HG03103 (cell line): ENCODE data around the gene RAPGEF4.

Source experiments
- ATAC-seq: cut with Tn5 transposase; IDR thresholded peaks from one replicate; pipeline ENCODE4 v1.9.1; 2021; ENCODE audit warnings: low read depth; ENCODE audit not compliant: unreplicated experiment

Gene RAPGEF4

GRCh38 chr2:172894689-172895387 lies 159.2 kb downstream of the RAPGEF4 start:
- no peak for ATAC-seq

GRCh38 chr2:172896661-172897081 lies 161.0 kb downstream of the RAPGEF4 start:
- ATAC-seq: no peak

- ATAC-seq: no peak
Observed at GRCh38 chr2:172900871-172901270, 165.2 kb downstream of the RAPGEF4 start.

- ATAC-seq: no peak
Observed at GRCh38 chr2:172901913-172902312, 166.3 kb downstream of the RAPGEF4 start.

- ATAC-seq: no peak
Observed at GRCh38 chr2:172904236-172904635, 168.6 kb downstream of the RAPGEF4 start.

- ATAC-seq: no peak
Observed at GRCh38 chr2:172905937-172906811, 170.5 kb downstream of the RAPGEF4 start.

- ATAC-seq: no peak
Observed at GRCh38 chr2:172908275-172908674, 172.6 kb downstream of the RAPGEF4 start.

- ATAC-seq: no peak
Observed at GRCh38 chr2:172909454-172909853, 173.8 kb downstream of the RAPGEF4 start.

GRCh38 chr2:172912266-172912665 lies 176.6 kb downstream of the RAPGEF4 start:
- no peak for ATAC-seq

GRCh38 chr2:172914341-172915008 lies 178.8 kb downstream of the RAPGEF4 start:
- no peak for ATAC-seq

GRCh38 chr2:172917716-172918115 lies 182.1 kb downstream of the RAPGEF4 start:
- no peak for ATAC-seq

- ATAC-seq: peak; percentile 74
Observed at GRCh38 chr2:172919732-172920131, 184.1 kb downstream of the RAPGEF4 start.

- ATAC-seq: no peak
Observed at GRCh38 chr2:172921532-172922236, 186.0 kb downstream of the RAPGEF4 start.

GRCh38 chr2:172922306-172922705 lies 186.7 kb downstream of the RAPGEF4 start:
- no peak for ATAC-seq

- no peak for ATAC-seq
Observed at GRCh38 chr2:172922815-172923214, 187.2 kb downstream of the RAPGEF4 start.

- no peak for ATAC-seq
Observed at GRCh38 chr2:172924097-172924660, 188.5 kb downstream of the RAPGEF4 start.

GRCh38 chr2:172925600-172925999 lies 190.0 kb downstream of the RAPGEF4 start:
- no peak for ATAC-seq

- no peak for ATAC-seq
Observed at GRCh38 chr2:172926785-172927640, 191.4 kb downstream of the RAPGEF4 start.

- no peak for ATAC-seq
Observed at GRCh38 chr2:172927641-172928357, 192.2 kb downstream of the RAPGEF4 start.
